GM21825 (cell line): ENCODE measurements around the gene FADS3.

Experiments used
- ATAC-seq: cut with Tn5 transposase; IDR thresholded peaks from one replicate; pipeline ENCODE4 v1.9.1; 2021; ENCODE audit warnings: mild to moderate bottlenecking, moderate library complexity; ENCODE audit not compliant: unreplicated experiment

FADS3 gene

GRCh38 chr11:61862714-61863547, 28.4 kb downstream of the FADS3 start:
- ATAC-seq, result no peak

GRCh38 chr11:61861634-61862033, 29.7 kb downstream of the FADS3 start:
- no peak for ATAC-seq

- ATAC-seq, result no peak
Observed at GRCh38 chr11:61860054-61860903, 31.1 kb downstream of the FADS3 start.

DNA sequence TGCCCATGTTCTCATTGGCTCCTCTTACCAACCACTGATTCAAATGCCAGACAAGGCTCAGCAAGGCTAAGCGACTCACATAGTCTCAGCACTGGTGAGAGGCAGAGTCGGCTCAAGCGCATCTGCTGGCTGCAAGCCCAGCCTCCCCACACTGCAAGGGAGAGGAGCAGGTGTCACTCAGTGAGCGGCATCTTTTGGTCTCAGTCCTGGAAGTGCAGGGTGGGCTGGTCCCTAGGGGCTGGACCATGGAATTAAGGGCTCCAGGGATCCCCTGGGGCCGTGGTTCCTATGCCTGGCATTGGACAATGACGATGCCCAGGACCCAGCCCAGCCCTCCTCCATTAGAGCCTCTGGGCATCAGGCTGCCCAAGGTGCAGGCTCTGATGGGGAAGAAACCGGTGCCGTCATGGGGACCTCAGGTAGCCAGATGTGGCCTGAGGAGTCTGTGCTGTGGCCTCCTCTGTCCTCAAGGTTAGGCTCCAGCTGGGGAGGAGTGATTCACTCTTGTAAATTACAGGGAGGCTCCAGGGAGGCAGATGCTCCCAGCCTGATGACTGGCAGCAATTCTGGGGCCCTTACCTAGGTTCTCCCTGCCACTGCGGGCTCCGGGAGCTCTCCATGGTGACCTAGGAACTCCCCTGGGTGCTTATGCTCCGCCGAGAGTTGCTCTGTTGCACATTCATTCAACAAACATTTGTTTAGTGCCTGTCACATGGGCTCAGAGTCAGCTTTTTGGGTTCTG, 35.2 kb downstream of the FADS3 start:
- ATAC-seq, result no peak

DNA sequence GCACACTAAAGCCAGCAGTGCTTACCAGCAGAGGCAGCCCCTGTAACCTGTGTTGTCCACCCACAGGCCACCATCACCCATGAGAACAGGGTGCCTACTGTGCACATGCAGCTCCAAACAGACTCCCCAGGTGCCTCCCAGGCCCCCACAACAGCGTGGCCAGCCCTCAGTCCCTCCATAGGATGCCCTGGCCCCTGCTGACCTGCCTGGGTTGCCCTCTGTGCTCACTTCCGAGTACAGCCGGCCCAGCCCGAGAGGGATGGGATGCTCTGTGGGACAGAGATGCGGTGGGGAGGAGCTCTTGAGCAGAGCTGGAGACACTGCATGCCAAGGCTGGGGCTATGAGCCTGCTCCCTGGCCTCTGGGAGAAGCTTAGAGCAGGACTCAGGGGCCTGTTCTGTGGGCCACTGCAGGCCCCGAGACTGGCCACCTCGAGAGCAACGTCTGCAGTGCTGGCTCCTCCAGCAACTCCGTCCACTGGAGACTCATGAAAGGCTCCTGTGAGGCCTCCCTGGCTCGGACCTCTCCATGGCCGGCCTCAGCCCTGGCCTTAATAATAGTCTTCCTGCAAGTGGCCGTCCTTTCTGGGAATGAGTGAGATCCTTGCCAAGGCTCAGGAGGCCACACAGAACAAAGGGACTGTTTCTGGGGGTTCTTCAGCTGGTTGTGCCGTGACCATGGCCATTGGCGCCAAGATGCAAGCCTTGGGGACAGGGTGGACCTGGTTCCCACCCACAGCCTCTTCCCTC, 36.2 kb downstream of the FADS3 start:
- ATAC-seq, result no peak

- ATAC-seq, result no peak
Observed at GRCh38 chr11:61854206-61854895, 37.0 kb downstream of the FADS3 start.

- no peak for ATAC-seq
Observed at GRCh38 chr11:61853698-61854169, 37.6 kb downstream of the FADS3 start.

- no peak for ATAC-seq
Observed at GRCh38 chr11:61851900-61852295, 39.4 kb downstream of the FADS3 start.

GRCh38 chr11:61851113-61851899, 40.0 kb downstream of the FADS3 start:
- ATAC-seq, result no peak

DNA sequence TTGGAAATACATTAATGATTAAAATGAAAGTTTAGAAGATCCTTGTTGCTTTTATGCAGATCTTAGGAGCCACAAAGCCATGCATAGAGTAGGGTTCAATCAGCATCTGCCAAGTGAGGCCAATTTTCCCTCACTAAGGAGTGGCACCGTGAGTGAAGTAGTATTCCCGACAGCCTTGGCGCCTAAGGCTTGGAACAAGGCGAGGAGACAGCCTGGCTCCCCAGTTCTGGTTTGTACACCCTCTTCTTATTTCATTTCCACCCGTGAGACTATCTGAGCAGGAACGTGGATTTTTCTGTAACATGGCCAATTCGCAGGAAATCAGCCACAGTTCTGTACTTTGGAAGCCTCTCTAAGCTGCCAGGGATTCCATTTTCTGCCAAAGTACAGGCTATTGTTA, 40.7 kb downstream of the FADS3 start:
- no peak for ATAC-seq

DNA sequence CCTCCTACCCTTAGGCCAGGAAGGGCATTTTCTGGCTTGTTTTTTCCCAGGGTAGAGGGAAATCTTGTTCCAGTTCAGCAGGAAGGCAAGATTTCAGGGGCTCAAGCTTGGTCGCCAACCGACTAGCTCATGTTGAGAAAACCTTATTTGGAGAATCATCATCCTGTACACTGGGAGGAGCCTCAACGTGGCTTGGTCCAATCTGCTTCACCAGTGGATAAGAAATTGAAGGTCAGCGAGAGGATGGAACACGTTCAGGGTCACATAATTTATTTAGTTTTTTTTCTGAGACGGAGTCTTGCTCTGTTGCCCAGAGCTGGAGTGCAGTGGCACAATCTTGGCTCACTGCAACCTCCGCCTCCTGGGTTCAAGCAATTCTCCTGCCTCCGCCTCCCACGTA, 42.7 kb downstream of the FADS3 start:
- no peak for ATAC-seq

GRCh38 chr11:61847914-61848581, 43.3 kb downstream of the FADS3 start:
- no peak for ATAC-seq

DNA sequence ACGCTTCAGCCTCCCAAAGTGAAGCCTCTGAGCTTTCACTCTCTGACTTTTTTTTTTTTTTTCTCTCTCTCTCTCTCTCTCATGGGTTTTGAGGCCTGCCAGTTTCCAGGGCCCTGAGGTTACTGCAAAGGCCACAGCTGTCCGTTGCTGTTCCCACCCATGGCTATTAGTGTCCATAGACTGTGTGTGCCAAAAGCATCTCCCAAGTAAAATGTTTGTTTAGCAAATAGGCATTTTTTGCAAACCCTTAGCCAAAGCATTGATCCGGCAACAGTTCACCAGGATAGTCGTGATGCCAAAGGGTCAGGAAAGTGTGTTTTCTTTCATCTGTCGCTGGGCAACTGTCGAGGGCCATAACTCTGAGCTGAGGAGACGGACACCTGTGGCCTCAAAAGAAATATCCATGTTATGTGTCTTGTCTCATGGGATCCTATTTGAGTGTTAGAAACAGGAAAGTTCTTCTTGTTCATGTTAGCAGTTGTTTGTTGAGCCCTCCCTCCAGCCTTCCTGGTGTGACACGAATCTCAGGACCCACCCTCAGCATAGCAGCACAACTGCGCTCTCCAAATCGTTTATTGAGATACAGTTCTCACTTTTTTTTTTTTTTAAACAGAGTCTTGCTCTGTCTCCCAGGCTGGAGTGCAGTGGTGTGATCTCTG, 44.9 kb downstream of the FADS3 start:
- ATAC-seq, result no peak

- ATAC-seq, result no peak
Observed at GRCh38 chr11:61844909-61845565, 46.3 kb downstream of the FADS3 start.

DNA sequence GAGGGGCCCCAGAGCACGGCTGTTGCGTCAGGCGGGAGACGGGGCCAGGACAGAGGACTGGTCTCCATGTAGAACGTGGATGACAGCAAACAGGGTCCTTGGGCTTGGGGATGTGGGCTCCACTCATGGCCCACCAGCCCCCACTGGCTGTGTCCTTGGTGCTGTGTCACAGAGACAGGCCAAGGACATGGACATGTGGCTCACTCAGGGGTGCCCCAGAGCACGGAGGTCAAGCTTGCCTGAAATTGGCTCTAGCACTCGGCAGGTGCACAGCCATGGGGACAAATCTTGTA, 48.9 kb downstream of the FADS3 start:
- no peak for ATAC-seq

DNA sequence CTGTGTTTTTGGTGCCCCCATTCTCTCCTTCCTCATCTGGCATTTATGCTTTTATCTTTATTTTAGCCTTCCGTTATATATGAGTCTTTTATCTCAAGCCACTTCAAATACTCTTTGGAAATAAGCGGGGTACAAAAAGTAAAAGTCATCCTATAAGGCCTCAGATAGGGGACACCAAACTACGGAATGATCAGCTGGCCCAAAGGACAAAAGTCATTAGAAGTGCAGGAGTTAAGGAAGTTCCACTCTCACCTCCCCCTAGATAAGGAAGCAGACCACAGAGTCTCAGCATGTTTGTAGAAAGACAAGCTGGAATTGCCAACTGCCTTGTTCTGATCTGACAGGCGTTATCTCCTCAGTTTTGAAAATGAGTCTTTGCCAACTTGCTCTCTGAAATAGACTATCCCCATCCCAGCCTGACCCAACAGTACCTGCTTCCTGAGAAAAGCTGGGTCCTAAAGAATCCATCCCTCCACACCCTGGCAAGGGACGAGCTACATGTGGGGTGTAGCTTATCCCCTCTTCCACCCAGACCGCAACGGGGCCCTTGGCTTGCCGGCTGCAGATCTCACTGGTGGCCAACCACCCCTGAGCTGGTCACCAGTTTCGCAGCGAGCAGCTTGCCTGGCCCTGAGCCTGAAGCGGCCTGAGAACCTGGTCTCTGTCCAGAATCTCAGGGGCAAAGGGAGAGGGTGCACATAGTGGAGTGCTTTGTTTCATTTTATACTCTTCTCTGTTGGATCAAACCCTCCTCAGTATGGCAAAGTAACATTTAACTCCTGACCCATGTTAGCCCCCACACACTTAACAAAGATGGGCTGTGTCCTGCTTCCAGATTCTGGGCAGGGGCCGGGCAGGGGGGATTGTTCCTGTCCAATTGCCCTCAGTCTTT, 49.5 kb downstream of the FADS3 start:
- ATAC-seq, result no peak

GRCh38 chr11:61840371-61840770, 51.0 kb downstream of the FADS3 start:
- ATAC-seq, result no peak
